Measurements from ENCODE around the gene MICALL1. TPM values are rescaled to one million over a fixed set of nuclear protein-coding genes. Genes with fewer than 3 reads are reported as not detected.

MICALL1 gene
- total and polyA plus RNA-seq, 2 of the 13 experiments (the other 11 are each of a cell fraction or from before 2014, with no cell fraction given): 7.6 to 10.6 TPM

- TF ChIP-seq ZNF770 (CRISPR knock-in tag; IDR thresholded peaks at IDR 0.05) (peak; percentile 81), ZNF687 (CRISPR knock-in tag; IDR thresholded peaks at IDR 0.05) (peak; percentile 80), TFAP4 (IDR thresholded peaks at IDR 0.05; ENCODE audit: borderline replicate concordance, low read depth) (0 out of 2 replicates have a peak, but pooled peaks have one; percentile 21), ZNF253 (CRISPR knock-in tag; IDR thresholded peaks at IDR 0.05; ENCODE audit: borderline replicate concordance) (peak; percentile 24; the same call in 1 of the 2 replicates), TEAD3 (CRISPR knock-in tag; optimal IDR thresholded peaks at IDR 0.05; ENCODE audit: borderline replicate concordance) (peak; percentile 58), SRY (CRISPR knock-in tag; IDR thresholded peaks at IDR 0.05) (no peak), ZNF609 (CRISPR knock-in tag; IDR thresholded peaks at IDR 0.05; ENCODE audit: borderline replicate concordance) (peak; percentile 53), DPF2 (CRISPR knock-in tag; IDR thresholded peaks at IDR 0.05; ENCODE audit: borderline replicate concordance, low read depth) (peak; percentile 49; the same call in 1 of the 2 replicates), HNF1A (IDR thresholded peaks at IDR 0.05; ENCODE audit: low read depth) (no peak), HNF1A (CRISPR knock-in tag; IDR thresholded peaks at IDR 0.05; ENCODE audit: borderline replicate concordance) (peak; percentile 5; the same call in 1 of the 2 replicates)
Measured at GRCh38 chr22:37968452-37969251, 62.6 kb downstream of the MICALL1 start (continued).
